Stimulated activated CD8-positive, alpha-beta memory T cell treated with anti-CD3 and anti-CD28 coated beads, Interleukin-7, amount 100 ng/mL, for 4 hours (primary cell): ENCODE measurements around the gene ANAPC4.
"Not testable (repeated sequence)": the region's sequence is repeated elsewhere in the genome, so short reads cannot be mapped to it uniquely, and the experiment has no call there.

Experiments
- DNase-seq, 2 donors: peaks; one replicate each; pipeline ENCODE4 v3.0.0-alpha.2; 2020; ENCODE audit warnings: low read depth in 2 of 2

ANAPC4 gene, protein sequence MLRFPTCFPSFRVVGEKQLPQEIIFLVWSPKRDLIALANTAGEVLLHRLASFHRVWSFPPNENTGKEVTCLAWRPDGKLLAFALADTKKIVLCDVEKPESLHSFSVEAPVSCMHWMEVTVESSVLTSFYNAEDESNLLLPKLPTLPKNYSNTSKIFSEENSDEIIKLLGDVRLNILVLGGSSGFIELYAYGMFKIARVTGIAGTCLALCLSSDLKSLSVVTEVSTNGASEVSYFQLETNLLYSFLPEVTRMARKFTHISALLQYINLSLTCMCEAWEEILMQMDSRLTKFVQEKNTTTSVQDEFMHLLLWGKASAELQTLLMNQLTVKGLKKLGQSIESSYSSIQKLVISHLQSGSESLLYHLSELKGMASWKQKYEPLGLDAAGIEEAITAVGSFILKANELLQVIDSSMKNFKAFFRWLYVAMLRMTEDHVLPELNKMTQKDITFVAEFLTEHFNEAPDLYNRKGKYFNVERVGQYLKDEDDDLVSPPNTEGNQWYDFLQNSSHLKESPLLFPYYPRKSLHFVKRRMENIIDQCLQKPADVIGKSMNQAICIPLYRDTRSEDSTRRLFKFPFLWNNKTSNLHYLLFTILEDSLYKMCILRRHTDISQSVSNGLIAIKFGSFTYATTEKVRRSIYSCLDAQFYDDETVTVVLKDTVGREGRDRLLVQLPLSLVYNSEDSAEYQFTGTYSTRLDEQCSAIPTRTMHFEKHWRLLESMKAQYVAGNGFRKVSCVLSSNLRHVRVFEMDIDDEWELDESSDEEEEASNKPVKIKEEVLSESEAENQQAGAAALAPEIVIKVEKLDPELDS

DNA sequence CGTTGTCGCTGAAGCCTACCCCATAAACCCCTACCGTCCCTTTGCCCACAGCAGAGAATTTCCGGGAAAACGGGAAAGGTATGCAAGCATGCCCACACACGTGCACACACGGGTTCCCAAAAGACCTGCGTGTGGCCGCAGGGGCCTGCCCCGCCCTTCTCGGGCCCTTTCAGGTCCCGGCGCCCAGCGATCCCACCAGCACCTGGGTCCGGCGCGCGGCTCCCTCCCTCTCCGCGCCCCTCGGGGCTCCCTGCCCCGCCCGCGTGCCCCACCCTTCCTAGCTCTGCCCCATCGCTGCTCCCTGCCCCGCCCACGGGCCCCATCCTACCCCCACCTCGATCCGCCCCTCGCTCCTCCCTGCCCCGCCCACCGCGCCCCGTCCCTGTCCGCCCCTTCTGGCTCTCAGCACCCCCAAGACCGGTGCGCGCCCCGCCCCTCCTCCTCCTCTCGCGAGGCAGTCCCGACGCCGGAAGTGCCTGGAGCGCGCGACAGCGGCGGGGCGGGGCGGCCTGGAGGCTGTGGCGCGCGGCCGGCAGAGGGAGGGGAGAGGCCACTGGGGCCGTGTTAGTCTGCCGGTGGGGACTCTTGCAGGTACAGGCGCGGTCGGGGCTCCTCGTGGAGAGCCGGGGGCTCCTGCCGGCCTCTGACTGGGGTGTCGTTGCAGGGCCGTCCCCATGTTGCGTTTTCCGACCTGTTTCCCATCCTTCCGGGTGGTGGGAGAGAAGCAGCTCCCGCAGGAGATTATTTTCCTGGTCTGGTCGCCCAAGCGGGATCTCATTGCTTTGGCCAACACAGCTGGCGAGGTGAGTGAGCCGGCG, at the start of gene ANAPC4:
Gene ANAPC4, plus strand, starts transcription at position 510 of the 818 bp plus-strand sequence. Its CDS starts 165 bp downstream, at position 675.
- DNase-seq: peak; percentile 95 to 99

DNA sequence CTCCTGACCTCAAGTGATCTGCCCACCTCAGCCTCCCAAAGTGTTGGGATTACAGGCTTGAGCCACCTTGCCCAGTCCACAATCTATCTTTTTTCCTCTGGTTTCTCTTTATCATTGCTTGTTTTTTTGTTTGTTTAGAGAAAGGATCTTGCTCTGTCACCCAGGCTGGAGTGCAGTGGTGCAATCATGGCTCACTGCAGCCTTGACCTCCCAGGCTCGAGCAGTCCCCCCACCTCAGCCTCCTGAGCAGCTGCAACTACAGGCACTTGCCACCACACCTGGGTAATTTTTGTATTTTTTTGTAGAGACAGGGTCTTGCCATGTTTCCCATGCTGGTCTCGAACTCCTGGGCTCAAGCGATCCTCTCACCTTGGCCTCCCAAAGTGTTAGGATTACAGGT, 48.6 kb upstream of the ANAPC4 start:
- not testable (repeated sequence) for DNase-seq

DNA sequence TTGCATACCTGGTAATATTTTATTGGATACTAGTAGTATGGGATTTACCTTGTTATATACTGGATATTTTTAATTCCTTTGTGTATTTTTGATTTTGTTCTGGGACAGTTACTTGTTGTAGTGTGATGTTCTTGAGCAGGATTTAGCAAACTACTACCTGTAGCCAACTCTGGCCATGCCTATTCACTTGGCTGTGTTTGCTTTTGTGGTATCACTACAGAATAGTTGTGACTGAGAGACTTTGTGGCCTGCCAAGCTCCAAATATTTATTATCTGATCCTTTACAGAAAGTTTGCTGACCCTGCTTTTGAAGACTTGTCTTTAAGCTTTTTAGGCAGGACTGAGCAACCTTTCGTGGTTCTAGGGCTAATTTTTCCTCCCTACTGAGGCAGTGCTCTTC, 46.7 kb upstream of the ANAPC4 start:
- no peak for DNase-seq

DNA sequence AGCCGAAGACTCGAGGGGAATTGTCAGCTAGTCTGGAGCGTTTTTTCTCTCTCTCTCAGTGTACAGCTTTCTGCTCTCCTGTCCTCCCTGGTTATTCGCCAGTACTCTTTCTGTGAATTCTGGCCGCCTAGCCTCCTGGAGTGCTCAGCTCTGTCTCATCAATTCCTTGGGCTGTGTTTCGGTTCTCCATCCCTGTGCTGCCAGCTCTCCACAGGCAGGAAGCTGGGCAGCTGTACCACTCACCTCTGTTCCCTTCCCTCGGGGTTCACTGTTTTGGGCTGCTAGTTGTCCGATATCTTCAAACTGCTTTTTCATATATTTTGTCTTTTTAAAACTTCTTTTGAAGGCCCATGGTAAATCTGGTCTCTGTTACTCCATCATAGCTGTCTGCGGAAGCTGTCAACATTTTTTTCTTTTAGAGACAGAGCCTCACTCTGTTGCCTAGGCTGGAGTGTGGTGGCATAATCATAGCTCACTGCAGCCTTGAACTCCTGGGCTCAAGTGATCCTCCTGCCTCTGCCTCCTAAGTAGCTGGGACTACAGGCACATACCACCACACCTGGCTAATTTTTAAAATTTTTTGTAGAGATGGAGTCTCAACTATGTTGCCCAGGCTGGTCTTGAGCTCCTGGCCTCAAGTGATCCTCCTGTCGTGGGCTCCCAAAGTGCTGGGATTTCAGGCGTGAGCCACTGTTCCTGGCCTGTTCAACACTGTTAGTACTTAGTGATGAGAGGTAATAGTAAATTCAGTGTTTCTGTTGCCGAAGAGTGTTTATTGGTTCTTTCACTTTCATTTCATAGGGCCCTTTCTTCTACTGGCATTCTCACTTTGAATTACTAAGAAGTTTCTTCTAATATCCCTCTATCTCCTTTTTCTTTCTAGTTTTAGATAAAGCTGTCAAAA, 45.9 kb upstream of the ANAPC4 start:
- DNase-seq: no peak

DNA sequence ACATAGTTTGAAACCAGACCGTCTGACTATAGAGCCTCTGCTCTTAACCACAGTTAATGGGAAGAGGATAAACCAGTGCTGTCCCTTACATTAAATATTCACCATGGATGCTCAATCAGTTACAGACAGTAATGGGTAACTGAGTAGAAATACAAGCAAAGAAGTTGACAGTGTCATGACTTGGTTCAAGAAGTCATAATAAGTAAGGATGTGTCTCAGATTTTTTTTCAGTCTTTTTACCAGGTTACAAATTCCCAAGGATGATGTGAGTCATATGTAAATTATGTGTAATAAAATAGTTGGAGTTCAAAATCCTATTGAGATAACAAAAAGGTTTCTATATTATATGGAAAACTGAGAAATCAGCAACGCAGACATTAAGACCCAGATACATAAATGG, 33.4 kb upstream of the ANAPC4 start:
- no peak for DNase-seq

DNA sequence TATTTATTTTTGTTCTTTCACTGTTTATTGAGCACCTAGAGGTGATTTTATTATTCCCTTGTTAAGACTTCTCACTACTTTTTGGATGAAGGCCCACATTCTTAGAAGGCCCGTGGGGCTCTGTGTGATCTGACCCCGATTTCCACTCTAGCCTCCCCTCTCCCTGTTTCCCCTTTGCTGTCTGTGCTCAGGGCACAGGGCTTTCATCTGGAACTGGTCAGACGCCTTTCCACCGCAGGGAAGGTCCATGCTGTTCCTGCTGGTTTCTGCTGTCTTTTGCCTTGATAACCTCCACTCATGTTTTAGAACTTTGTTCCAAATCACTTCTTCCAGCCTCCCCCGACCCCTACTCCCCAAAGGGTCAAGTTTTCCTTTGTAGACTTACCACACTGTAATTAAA, 31.3 kb upstream of the ANAPC4 start:
- no peak for DNase-seq

DNA sequence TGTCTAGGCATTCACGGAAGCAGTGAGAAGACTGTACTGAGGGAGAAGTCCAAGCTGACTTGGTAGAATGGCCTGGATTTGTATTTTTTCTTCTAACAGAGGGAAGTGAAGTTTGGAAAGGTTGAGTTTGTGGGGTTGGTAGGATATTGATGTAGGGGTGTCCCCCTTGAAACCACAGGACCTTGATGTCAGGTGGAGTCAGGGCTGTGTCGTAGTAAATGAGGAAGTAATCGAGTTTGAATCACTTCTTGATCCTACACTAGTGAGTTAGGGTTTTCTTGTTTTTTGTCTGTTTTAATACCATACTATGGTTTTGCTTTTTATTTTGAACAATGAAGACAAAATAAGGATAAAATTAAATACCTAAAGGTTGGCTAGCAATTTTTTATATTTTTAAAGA, 30.1 kb upstream of the ANAPC4 start:
- no peak for DNase-seq

DNA sequence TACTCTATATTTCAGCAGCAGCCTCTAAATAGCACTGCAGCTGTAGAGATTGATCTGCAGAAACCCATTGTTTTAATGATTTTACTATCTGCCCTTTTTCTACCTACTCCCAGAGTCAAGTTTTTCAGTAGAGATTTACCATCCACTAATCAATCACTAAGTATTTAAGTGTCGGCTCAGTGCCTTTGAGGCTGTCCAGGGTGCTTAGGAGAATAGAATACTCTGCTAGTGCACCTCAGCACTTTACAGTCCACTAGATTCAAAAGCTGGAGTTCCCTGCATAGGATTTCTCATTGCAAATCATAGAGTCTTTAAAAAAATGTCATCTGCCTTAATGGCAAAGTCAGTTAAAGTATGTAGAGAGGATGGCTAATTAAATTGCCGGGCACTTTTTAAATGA, 29.6 kb upstream of the ANAPC4 start:
- no peak for DNase-seq

DNA sequence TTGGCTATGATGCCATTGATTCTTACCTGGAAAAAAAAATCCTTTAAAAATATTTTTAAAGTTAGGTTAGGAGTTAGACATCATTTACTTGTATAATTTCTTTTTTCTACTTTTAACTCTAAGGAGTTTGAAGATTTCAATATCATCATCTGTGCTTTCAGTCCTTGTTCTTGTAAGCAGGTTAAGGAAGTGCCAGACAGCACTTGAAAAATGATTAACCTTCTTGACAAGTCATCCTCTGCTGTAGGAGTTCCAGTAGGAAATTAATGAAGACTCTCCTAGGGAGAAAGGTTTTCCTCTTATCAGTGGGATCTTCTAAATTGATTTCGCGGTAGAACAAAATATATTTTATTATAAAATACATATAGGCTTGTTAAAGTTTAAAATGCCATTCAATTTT, 29.1 kb upstream of the ANAPC4 start:
- no peak for DNase-seq

DNA sequence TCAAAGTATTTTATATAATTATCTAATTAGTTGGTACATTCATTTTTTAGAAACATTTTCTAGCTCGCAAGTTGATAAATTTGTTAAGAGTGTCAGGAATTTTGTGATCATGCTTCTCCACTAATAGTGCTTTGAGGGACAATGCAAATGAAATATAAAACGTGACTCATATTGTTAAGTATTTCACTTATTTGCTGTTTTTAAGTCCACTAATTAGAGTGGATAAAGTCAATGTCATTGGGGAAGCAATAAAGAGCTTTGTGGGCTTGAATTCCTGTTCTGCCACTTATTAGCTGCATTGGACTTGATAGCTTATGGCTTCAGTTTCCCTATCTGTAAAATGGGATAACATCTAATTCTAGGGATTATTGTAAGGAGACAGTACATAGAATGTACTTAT, 26.5 kb upstream of the ANAPC4 start:
- no peak for DNase-seq

DNA sequence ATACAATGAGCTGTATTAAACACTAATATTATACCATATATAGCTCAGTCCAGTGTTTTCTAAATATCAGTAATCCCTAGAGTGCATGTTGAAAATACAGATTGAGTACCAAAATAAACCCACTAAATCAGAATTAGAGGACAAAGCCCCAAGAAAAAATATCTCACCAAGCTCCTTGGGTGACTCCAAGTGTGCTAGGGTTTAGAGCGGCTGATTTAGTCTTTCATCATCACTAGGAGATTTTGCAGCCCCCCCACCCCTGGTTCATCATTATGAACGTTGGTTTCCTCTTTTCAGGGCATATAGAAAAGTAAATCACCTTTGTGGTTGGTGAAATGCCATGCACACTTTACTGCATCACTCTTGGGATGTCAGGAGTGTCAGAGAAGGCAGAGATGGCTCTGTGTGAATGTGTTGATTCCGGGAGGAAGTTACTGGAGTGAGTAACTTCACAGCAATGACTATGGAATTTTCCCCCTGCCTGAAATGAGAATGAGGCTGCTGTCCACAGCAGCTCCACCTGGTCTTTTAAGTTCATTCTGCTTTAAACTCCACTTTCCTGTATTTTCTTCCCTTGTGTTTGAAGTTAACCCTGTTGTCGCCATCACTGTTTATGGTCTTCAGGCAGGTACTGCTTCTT, 25.2 kb upstream of the ANAPC4 start:
- DNase-seq: no peak

DNA sequence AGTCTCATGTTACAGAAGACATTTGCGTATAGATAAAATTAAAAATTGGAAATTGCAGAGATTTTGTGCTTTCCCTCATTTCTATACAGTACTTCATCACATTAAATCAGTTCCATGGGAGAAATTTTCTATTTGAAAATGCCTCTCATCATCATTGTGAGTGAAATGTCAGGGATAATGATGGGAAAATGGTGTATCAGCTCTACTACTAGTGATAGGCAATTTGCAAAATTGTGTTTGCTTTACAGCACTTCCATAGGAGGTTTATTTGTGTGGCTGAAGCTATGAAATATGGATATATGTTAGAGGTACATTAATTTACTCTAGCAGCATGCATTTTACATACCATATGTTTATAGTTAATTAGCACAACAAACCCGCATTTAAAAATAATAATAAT, 21.0 kb upstream of the ANAPC4 start:
- no peak for DNase-seq

DNA sequence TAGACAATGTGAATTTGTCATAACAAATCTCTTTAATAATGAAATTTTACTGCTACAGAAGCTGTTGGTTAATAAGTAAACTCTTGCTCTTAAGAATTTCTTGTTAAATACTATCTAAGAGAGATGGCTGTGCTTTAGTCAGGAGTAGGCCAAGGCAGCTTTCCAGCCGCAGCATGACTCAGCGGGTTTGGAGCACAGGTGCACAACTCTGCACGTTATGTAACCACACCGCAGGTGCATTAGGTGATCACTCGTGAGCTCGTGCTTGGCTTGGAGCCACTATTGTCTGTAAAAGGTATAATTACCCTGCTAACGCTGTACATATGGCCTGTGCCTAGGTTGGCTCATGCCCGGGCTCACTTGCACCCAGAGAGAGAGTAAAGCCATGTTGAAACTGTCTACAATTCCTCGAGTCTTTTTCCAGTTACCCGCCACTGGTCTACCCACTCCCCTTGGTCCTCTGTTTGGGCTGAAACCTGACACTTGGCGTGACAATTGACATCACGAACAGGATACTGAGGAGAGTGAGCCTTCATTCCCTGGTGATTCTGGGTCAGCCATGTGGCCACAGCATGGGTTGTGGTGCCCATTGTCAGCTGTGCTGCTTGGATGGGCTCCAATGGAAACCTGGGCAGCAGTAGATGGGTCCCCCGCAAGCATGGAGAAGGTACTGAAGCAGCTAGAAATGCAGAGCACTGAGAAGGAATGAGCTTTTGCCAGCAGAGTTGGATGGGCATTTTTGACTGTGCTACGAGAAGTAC, 18.4 kb upstream of the ANAPC4 start:
- DNase-seq: no peak

DNA sequence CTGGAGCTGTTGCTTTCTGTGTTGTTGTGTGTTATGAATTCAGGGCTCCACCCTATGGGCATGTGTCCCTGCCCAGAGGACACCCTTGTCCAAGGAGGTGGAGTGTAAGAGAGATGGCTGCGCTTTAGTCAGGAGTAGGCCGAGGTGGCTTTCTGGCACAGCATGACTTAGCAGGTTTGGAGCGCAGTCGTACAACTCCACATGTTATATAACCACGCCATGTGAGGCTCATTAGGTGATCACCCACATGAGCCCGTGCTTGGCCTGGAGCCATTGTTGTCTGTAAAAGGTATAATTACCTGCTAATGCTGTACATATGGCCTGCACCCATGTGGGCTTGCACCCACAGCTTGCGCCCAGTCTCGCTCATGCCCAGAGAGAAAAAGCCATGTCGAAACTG, 15.8 kb upstream of the ANAPC4 start:
- DNase-seq: no peak

DNA sequence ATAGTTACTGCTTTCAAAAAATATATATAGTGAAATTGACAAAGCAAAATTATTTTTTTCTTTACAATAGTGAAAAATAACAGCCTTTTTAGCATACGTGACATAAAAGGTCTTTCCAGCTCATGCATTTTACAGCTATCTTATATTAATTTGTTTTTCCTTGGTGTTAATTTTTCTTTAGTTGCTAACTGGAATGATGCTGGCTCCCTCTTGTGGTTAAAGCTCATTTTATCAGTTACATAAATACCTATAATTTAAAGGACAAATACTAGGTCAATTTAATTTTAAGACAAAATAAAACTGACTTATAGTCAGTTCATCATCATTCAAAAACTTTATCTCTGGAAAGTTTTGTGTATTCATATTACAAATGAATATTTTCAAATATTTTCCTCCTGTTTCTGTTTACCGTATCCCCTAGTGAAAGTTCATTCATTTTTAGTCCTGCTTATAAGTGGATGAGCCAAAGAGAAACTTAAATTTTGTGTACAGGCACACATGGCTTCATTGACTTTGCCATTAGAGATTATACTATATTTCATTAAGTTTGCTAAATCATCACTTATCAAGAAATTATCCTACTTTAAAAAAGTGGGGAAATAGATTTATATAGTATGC, 9.9 kb upstream of the ANAPC4 start:
- no peak for DNase-seq

DNA sequence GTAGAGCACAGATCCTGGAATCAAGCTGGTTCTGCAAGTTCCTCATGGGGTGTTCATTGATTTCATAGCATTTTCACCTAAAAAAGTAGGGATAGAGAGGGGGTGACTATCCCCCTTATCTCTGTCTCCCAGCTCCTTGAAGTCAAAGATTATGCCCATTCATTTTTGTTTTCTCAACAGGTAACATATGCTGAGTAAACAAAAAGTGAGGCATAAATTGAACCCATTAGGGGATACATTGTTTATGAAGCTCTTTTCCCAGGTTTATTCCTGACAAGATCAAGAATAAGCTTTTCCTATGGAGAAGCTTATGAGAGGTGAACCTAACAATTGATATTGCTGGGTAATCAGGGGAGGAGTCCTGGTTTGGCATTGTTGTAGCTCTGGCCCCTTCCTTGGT, 9.2 kb upstream of the ANAPC4 start:
- no peak for DNase-seq

DNA sequence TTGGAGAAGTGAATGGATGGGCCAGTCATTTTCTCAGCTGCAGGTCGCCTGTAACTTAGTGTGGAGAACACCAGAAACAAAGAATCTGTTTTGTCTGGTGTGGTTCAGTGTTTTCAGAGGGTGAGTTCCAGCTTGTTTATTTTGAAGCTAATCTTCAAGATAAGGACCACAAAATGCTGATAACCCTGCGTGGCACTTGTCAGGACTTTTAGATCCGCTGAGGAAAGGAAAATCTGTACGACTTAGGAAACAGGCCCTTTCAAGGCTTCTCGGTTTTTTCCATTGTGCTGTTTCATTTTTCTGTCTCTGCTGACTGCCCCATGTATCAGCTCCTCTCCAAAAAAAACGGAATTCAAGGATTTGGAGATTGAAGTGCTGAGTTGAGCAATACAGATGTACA, 8.7 kb upstream of the ANAPC4 start:
- DNase-seq: no peak

DNA sequence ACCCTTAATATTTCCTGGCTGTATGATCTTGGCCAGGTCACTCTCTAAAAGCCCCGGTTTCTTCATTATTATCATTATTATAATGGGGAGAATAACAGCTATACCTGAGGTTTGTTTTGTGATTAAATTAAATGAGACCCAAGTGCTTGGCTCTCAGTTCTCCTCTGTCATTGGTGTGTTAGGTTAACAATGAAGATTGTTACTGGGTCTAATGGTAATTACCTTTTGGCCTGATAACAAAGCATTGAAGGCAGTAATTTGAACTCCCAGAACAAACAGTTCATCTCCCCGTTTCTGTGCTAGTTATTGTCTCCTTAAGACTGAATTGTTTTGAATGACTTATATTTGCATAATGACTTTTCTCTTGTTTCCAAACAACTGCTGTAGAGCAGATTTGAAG, 6.8 kb upstream of the ANAPC4 start:
- DNase-seq: no peak

DNA sequence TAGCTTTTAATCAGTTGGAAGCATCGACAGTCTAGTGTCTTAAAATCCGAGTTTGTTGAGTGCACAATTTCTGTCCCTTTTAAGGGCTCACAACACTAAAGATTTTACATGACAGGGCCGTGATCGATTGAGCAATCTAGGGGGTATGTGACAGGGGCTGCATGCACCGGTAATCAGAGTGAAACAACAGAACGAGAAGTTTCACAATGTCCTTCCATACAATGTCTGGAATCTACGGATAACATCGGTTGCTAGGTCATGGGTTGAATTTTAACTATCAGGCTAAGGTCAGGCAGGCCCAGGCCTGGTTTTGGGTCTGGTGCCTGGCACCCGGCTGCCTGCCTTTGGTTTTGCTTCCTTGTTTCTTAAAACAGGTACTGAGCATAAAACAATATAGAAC, 4.5 kb upstream of the ANAPC4 start:
- not testable (repeated sequence) for DNase-seq
